ENCODE measurements around the gene TTC27.
"Not testable (repeated sequence)": the region's sequence is repeated elsewhere in the genome, so short reads cannot be mapped to it uniquely, and the experiment has no call there.

Gene TTC27

DNA sequence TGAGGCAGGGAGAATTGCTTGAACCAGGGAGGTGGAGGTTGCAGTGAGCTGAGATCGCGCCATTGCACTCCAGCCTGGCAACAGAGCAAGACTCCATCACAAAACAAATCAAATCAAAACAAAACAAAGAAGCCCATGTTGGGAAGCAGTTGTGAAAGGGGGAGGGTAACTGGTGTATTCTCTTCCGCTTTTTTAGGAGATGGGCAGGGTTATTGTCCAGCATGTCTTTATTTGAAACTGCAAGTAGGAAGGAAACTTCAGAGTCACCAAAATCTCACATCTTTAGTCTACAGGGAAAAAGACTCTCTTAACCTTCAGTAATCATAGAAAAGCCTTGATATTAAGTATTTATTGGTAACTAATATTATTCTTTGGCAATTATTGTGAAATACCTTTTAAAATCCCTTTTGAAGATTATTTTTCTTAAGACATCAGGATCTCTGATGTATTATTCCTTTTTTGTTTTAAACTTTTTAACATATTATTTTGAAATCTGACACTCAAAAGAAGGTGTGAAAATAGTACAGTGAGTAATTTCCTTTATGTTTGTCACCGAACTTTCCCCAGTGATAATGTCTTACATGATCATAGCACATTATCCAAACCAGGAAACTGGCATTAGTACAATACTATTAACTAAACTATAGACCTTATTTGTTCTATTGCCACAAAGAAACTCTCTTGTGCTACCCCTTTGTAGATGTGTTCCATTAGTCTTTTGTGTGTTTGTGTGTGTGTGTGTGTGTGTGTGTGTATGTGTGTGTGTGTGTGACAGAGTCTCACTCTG is 234.6 kb downstream of the TTC27 start:
- no peak for DNase-seq

DNA sequence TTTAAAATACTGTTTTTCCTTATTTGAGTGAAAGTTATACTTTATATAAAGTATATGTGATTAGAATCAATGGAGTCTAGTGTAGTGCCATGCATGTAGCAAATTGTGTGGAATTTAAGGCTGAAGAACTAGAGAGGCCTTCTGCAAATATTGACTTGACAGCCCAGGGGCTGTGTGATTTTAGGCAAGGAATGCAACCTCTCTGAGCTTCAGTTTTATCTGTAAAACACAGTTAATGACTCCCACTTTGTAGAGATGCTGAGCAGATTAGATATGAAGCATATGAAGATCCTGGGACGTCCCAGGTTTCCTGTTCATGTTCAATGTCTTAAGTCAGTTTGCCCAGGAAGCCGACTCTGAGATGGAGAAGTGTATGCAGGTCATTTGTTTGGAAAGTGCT is 235.5 kb downstream of the TTC27 start:
- no peak for DNase-seq

DNA sequence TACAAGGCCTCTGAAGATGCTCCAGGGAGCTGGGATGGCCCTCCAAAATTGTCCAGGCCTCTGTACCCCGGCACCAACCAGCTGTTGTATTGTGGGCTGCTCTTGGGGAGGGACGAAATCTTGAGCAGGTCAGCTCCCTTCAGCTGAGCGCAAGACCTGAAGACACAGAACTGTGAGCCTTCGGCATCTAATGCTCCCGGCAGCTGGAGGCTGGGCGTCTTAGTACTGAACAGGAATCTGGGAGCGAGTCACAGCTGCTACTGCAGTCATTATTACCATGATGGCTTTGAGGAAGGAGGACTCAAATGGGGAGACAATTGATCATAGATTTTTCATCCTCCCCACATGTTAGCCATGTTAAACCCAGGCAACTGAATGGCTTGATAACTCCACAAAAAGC is 236.0 kb downstream of the TTC27 start:
- no peak for DNase-seq

DNA sequence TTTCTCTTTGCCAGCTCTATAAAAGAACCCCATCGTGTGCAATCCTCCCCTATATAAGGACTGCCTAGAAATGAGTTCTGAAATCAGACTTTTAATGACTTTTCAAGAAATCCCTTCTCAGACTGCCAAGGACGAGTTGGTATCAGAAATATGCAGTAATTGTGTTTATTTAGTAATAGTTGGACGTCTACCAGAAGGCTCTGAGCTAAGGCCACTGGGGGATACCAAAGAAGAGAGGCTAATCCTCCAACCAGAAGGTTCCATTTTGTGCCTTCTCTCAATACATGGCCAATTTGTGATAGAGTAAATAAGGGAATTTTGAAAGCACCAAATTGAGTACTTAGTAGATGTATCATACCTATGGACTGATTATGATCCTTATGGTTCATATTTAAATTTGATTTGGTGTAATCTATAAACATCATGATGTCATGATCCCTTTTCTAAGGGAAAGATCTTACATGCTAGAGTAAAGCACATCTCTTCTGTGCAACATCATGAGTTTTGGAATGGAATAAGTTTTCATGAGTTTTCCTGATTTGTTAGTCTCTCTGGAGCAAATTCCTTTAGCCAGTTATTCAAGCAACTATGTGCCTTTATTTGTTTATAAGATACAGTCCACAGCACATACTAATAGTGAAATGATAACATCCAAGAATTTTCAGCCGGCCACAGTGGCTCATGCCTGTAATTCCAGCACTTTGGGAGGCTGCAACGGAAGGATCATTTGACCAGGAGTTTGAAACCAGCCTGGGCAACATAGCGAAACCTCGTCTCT is 236.7 kb downstream of the TTC27 start:
- no peak for DNase-seq

DNA sequence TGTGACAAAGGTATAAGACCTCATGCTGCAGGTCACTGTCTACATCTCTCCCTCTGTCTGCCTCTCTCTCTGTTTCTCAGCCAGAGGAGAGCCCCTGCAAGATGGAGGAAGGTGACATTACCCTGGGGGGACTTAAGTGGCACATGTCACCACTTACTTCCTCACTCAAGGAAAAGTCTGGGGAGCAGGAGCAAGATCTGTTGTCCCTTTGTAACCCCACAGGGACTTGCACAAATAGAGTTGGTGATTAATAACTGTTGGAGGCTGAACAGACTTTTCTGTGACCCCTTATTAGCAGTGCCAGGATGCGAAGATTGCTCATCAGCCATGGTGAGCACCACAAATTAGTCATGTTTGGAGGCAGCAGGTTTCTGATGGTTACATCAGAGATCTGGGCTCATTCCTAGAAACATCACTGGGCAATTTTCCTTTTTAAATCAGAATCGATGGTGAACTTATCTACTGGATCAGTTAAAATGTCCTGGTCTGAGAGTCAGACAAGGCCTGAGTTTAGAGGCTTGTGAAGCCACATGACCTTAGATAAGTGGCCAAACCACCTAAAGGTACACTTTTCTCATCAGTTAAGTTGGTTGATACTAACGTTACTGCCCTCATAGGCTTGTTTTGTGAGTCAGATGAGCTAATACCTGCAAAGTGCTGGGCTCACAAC is 237.7 kb downstream of the TTC27 start:
- no peak for DNase-seq

DNA sequence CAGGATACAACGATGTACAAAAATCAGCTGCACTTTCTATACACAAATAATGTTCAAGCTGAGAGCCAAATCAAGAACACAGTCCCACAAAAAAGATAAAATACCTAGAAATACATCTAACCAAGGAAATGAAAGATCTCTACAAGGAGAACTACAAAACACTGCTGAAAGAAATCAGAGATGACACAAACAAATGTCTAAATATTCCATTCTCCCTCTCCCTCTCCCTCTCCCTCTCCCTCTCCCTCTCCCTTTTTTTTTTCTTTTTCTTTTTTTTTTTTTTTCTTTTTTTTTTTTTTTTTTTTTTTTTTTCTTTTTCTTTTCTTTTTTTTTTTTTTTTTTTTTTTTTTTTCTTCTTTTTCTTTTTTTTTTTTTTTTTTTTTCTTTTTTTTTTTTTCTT is 238.6 kb downstream of the TTC27 start:
- not testable (repeated sequence) for DNase-seq

All from cortex of kidney (tissue), 1 donor.